Effector memory CD4-positive, alpha-beta T cell (primary cell): Measurements from ENCODE around the gene CNTN5.

Experiments used
- DNase-seq, 3 donors: peaks; one replicate each; pipeline ENCODE4 v3.0.0-alpha.2; 2020
- H3K27ac ChIP-seq: 2 replicates; pipeline ENCODE4 v1.7.0; 2013; ENCODE audit warnings: mild to moderate bottlenecking, low read length, moderate library complexity; ENCODE audit not compliant: insufficient read depth, poor library complexity, severe bottlenecking
- H3K27me3 ChIP-seq: replicated peaks from 2 replicates; pipeline ENCODE4 v1.7.0; 2013; ENCODE audit warnings: mild to moderate bottlenecking, low read length; ENCODE audit not compliant: insufficient read depth, control insufficient read depth, poor library complexity, severe bottlenecking
- H3K36me3 ChIP-seq: 2 replicates; pipeline ENCODE4 v1.7.0; 2013; ENCODE audit warnings: mild to moderate bottlenecking, low read length, moderate library complexity; ENCODE audit not compliant: control insufficient read depth, insufficient read depth
- H3K4me1 ChIP-seq: 2 replicates; pipeline ENCODE4 v1.7.0; 2013; ENCODE audit warnings: low read length, mild to moderate bottlenecking; ENCODE audit not compliant: control insufficient read depth, insufficient read depth, poor library complexity, severe bottlenecking
- H3K4me3 ChIP-seq: 2 replicates; pipeline ENCODE4 v1.7.0; 2013; ENCODE audit warnings: low read length, low read depth, mild to moderate bottlenecking; ENCODE audit not compliant: insufficient read depth, poor library complexity, severe bottlenecking
- H3K9me3 ChIP-seq: 2 replicates; pipeline ENCODE4 v1.7.0; 2013; ENCODE audit warnings: mild to moderate bottlenecking, low read length, moderate library complexity; ENCODE audit not compliant: control insufficient read depth

CNTN5 gene

DNA sequence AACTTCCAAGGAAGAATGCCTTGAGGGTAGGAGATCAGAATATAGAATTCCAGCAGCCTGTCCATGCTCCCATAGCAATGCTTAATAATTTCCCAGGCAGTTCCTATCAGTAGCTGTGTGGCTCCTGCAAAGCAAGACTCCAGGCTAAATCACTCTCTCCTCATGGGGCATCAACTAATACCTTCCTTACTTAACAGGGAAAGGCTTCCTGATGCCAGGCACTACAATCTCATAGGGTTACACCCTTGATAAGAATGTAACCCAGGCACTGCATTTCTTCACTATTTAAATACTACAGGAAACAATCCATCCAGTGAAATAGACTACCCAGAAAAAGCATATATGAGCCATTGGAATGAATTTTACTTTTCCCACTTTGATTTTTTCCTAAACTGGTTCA is 1051.4 kb downstream of the CNTN5 start:
- Histone ChIP-seq H3K4me3 (no peak overlapping the region), H3K27ac (no peak overlapping the region), H3K27me3 (no peaks in the 10 kb centered on the region), H3K4me1 (no peaks in the 10 kb centered on the region), H3K9me3 (no peaks in the 10 kb centered on the region), H3K36me3 (no peaks in the 10 kb centered on the region)
- no peak for DNase-seq

DNA sequence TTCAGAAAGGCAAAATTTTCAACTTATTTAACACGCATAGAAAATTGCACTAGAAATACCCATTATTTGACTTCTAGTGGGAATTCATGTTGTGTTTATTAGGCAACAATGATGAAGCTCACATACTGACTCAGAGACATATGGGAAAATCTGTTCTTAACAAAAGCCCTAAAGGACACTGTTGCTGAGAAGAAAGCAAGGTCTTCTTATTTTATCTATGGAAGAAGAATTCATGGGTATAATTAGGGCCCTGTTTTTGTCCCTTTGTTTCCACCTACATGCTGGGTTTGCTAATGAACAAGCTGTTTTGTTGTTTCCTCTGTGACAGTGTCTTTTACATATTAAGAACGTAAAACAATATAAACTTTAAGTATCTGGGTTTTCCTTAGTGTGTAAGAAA is 1059.6 kb downstream of the CNTN5 start:
- H3K27me3 ChIP-seq, result no peaks in the 10 kb centered on the region
- H3K27ac ChIP-seq, result no peak overlapping the region
- no peaks in the 10 kb centered on the region for H3K4me1 ChIP-seq
- no peak for DNase-seq
- no peaks in the 10 kb centered on the region for H3K9me3 ChIP-seq
- H3K36me3 ChIP-seq, result no peaks in the 10 kb centered on the region
- no peak overlapping the region for H3K4me3 ChIP-seq

DNA sequence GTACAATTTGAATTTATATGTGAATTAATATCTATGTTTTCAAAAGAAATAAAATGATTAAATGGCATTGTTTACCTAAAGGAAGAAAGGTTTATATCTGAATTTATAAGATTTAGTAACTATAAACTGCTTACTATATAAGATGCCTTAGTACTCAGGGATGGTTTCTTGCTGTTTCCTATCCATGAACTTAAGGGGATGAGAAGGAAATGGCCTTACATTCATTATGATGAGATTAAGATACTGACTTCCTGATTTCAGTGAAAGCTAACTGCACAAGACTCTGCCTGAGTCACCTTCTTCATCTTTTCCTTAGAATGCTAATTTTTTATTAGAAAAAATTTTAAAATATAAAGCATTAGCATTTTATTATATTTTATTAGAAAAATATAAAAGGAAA is 1060.1 kb downstream of the CNTN5 start:
- no peaks in the 10 kb centered on the region for H3K27me3 ChIP-seq
- no peaks in the 10 kb centered on the region for H3K36me3 ChIP-seq
- no peak overlapping the region for H3K27ac ChIP-seq
- DNase-seq, result no peak
- no peaks in the 10 kb centered on the region for H3K4me1 ChIP-seq
- H3K4me3 ChIP-seq, result no peak overlapping the region
- H3K9me3 ChIP-seq, result no peaks in the 10 kb centered on the region

DNA sequence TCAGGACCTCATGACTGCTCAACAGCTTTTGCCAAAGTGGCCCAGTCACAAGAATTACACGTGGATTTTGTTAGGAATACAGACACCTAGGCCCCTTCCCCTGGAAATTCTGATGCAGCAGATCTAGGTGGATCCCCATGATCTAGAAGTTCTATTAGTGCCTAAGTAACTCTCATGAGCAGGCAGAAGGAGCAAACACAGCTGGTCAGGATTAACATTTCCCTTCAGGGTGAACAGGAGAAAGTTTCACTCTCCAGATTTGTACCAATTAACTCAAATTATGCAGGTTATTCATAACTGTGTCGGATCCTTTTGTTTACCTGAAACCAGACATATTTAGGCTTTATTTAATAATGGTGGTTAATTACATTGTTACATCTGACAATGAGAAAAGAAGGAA is 1072.9 kb downstream of the CNTN5 start:
- H3K27ac ChIP-seq, result no peak overlapping the region
- H3K27me3 ChIP-seq, result no peaks in the 10 kb centered on the region

DNA sequence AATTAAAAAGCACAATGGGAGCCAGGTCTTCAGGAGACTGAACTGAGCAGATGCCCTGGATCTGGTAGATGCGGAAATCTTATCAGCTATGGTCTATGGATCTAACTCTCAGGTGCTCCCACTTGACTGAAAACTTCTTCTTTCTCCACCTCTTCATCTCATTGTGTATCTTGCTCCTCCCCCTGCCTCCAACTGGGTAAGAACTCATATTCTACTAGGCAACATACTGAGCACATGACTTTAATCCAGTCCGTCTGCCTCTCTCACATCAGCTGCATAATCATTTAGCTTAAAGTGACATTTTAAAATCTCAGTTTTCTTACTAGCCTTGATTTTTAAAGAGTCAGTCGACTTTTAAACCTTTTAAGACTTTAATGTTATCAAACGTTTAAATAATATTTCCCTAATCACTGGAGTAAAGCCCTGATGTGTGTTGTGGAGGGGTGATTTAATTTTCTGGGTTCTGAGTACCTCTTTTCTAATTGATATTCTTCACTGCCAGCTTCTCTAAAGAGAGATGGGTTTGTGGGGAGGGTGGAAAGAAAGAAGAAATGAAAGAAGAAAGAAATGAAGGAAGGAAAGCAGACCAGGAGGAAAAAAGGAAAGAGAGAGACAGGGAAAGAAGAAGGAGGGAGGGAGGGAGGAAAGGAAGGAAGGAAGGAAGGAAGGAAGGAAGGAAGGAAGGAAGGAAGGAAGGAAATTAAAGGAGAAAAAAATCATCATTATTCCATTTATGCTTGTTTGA is 1073.5 kb downstream of the CNTN5 start:
- H3K4me3 ChIP-seq, result no peak overlapping the region
- H3K4me1 ChIP-seq, result no peaks in the 10 kb centered on the region
- no peak overlapping the region for H3K27ac ChIP-seq
- no peaks in the 10 kb centered on the region for H3K9me3 ChIP-seq
- no peak for DNase-seq
- H3K27me3 ChIP-seq, result no peaks in the 10 kb centered on the region
- no peaks in the 10 kb centered on the region for H3K36me3 ChIP-seq

More for the DNA sequence above, 1072.9 kb downstream of the CNTN5 start:
- DNase-seq, result no peak
- H3K36me3 ChIP-seq, result no peaks in the 10 kb centered on the region
- no peaks in the 10 kb centered on the region for H3K4me1 ChIP-seq
- H3K4me3 ChIP-seq, result no peak overlapping the region
- no peaks in the 10 kb centered on the region for H3K9me3 ChIP-seq

DNA sequence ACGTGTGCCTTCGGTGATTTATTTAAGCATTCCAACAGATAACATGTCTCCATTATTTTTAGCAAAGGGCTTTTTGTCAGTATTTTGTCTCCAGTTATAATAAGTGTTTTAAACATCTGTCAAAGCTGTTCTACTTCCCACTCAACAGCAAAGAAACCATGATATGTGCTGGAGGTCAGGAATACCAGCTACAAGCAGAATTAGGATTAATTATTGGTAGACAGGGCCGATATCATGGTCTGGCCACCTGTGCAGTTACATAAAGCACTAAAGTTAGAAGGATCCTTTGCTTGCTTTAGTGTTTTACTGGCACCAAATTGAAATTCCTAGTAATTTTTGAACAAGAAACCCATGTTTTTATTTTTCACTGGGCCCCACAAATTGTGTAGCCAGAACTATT is 1075.1 kb downstream of the CNTN5 start:
- H3K27me3 ChIP-seq, result no peaks in the 10 kb centered on the region
- no peak for DNase-seq

DNA sequence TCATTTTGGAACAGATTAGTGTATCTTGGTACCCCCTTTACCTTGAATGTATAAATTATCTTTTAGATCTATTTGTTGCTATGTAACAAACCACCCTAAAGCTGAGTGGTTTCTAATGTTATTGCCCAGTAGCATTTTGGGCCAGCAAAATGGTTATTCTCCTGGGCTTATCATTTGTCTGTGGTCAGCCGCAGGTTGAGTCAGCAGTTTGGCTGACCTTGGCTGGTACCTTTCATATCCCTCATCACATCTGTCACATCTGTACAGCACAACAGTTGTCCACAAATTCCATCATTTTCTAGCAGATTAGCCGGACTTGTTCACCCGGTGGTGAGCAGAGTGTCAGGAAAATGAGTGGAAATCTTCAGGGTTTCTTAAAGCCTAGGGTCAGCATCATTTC is 1077.8 kb downstream of the CNTN5 start:
- Histone ChIP-seq H3K27ac (no peak overlapping the region), H3K27me3 (no peaks in the 10 kb centered on the region), H3K4me3 (no peak overlapping the region), H3K36me3 (no peaks in the 10 kb centered on the region), H3K4me1 (no peaks in the 10 kb centered on the region), H3K9me3 (no peaks in the 10 kb centered on the region)
- DNase-seq, result no peak

More for the DNA sequence above, 1075.1 kb downstream of the CNTN5 start:
- H3K4me1 ChIP-seq, result no peaks in the 10 kb centered on the region
- no peaks in the 10 kb centered on the region for H3K9me3 ChIP-seq
- H3K4me3 ChIP-seq, result no peak overlapping the region
- no peaks in the 10 kb centered on the region for H3K36me3 ChIP-seq
- H3K27ac ChIP-seq, result no peak overlapping the region

DNA sequence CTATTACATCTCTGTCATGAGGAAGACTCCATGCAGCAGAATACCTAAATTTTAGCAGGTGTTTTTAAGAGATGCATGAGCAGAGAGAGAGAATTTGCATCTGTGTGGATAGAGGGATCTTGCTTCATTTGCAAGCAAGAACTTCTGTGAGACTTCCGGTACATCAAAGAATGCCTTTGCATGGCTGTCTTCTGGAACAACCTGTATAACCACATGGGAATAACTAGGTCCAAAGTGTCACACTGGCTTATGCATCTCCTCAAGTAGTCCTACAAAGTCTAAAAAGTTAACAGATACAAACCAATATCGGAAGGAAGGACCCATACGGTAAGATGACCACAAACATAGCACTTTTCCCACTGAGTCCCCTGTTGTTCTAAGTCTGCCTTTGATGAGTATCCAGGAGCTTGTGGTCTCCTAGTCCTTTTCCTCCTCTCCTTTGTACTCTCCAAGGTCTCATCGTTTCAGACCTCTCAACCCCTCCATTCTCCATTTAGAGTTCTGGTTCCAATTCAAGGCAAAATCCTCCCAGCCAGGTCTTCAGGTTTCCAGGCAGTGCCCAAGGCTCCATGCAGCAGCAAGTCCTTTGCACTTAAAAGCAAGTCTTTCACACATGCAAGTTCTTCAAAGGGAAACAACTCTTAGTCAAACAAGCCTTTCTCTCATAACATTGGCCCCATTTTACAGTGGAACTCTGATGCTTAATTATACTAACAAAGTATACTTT is 1084.7 kb downstream of the CNTN5 start:
- no peak overlapping the region for H3K27ac ChIP-seq

DNA sequence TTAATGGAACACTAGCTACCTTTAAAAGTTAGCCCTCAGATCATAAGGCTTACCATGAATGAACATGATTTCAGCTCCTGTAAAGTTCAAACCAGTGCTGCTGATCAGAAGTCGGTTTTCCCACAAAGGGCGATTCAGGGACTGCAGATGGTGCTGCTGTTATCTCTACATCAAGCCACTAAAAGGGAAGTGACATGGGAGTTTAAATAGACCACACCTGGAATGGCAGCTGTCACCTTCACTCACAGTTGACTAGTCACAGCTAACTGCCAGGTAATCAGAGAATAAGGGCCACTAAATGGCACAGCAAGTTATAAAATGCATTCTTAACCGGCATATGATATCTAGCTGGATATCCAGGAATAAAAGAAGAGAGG is 1085.2 kb downstream of the CNTN5 start:
- no peaks in the 10 kb centered on the region for H3K9me3 ChIP-seq
- H3K4me1 ChIP-seq, result no peaks in the 10 kb centered on the region
- DNase-seq, result no peak
- H3K4me3 ChIP-seq, result no peak overlapping the region
- no peaks in the 10 kb centered on the region for H3K27me3 ChIP-seq
- no peaks in the 10 kb centered on the region for H3K36me3 ChIP-seq
- H3K27ac ChIP-seq, result no peak overlapping the region

More for the DNA sequence above, 1084.7 kb downstream of the CNTN5 start:
- H3K36me3 ChIP-seq, result no peaks in the 10 kb centered on the region
- no peaks in the 10 kb centered on the region for H3K9me3 ChIP-seq
- H3K4me1 ChIP-seq, result no peaks in the 10 kb centered on the region
- DNase-seq, result no peak
- H3K4me3 ChIP-seq, result no peak overlapping the region
- no peaks in the 10 kb centered on the region for H3K27me3 ChIP-seq

DNA sequence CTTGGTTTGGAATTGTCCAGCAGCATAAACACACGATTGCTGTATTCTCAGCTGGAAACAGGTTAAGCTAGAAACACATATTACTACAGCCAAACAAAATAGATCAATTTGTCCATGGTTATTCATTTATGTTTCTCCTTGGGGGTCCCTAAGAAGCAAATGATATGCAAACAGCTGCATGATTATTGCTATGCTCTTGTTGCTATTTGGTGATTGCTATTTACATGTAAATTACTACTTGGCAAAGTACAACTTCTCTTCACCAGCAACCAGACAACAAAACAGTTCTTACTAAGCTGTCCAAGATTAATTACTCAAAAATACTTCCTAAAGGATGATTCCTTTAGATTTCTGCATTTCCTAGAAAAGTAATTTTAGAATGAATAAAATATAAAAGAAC is 1098.4 kb downstream of the CNTN5 start:
- no peak overlapping the region for H3K4me3 ChIP-seq
- no peaks in the 10 kb centered on the region for H3K36me3 ChIP-seq
- no peaks in the 10 kb centered on the region for H3K4me1 ChIP-seq
- no peaks in the 10 kb centered on the region for H3K9me3 ChIP-seq
- H3K27me3 ChIP-seq, result no peaks in the 10 kb centered on the region
- DNase-seq, result no peak
- no peak overlapping the region for H3K27ac ChIP-seq
